ENCODE data around the gene FAM199X. TPM values are rescaled to one million over a fixed set of nuclear protein-coding genes. Genes with fewer than 3 reads are reported as not detected.
A peak's percentile ranks its signal among the peaks of the same experiment; 100 is the strongest.

FAM199X gene
- polyA plus RNA-seq, 3 donors, result 4.1 to 8.2 (median 5.0) TPM

DNA sequence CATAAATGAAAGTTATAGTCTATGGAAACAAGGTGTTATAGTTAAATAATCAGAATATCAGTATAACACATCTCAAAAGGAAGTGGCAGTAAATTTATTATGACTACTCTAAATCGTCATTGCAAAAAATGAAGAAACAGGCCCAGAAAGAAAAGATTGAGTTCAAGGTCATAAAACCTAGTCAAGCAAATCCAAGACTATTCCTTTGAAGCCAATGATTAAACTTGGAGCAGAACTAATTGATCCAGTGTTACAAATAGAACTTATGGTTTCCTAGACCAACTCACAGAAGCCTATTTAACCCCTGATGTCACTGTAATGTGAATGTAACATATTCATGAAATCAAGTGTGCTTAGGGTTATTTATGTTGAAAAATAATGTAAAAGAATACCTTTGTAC lies 1.9 kb downstream of the FAM199X start:
- TF ChIP-seq, protein P1, sequence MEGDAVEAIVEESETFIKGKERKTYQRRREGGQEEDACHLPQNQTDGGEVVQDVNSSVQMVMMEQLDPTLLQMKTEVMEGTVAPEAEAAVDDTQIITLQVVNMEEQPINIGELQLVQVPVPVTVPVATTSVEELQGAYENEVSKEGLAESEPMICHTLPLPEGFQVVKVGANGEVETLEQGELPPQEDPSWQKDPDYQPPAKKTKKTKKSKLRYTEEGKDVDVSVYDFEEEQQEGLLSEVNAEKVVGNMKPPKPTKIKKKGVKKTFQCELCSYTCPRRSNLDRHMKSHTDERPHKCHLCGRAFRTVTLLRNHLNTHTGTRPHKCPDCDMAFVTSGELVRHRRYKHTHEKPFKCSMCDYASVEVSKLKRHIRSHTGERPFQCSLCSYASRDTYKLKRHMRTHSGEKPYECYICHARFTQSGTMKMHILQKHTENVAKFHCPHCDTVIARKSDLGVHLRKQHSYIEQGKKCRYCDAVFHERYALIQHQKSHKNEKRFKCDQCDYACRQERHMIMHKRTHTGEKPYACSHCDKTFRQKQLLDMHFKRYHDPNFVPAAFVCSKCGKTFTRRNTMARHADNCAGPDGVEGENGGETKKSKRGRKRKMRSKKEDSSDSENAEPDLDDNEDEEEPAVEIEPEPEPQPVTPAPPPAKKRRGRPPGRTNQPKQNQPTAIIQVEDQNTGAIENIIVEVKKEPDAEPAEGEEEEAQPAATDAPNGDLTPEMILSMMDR (IDR thresholded peaks at IDR 0.05), result no peak
- Histone ChIP-seq H3K79me2 (ENCODE audit: insufficient read depth, low read length) (peaks cover 43% of the 10 kb centered on the region), H3K4me3 (replicated peaks in 1 of 3; ENCODE audit: low read depth in 2 of 3, low read length in 3 of 3) (peak overlapping the region in 1 of 3 experiments; percentile 83), H3K4me2 (replicated peaks; ENCODE audit: extremely low read depth, low read length, poor library complexity, severe bottlenecking) (peak overlapping the region; percentile 70), H3K4me1 (ENCODE audit: control insufficient read depth in 1 of 2, insufficient read depth in 2 of 2, low read length in 2 of 2) (peaks cover 16 to 24% of the 10 kb centered on the region in 2 donors), H3K9me3 (replicated peaks in 1 of 2; ENCODE audit: control insufficient read depth in 1 of 2, insufficient read depth in 1 of 2, low read length in 2 of 2) (no peaks in the 10 kb centered on the region), H2AFZ (ENCODE audit: insufficient read depth, low read depth, low read length, poor library complexity, severe bottlenecking) (no peak overlapping the region), H3K27ac (ENCODE audit: low read depth in 1 of 2, low read length in 2 of 2) (no peak overlapping the region), H3K36me3 (replicated peaks in 1 of 2; ENCODE audit: control insufficient read depth in 1 of 2, insufficient read depth in 2 of 2, low read length in 2 of 2) (peaks cover 0 to 5% of the 10 kb centered on the region in 2 donors), H4K20me1 (ENCODE audit: insufficient read depth, low read length) (no peaks in the 10 kb centered on the region), H3K27me3 (ENCODE audit: control insufficient read depth in 2 of 2, insufficient read depth in 2 of 2, low read length in 2 of 2) (no peaks in the 10 kb centered on the region), H3K9ac (ENCODE audit: insufficient read depth, low read length, poor library complexity, severe bottlenecking) (no peak overlapping the region)
- Mint-ChIP-seq H3K4me3 (peak overlapping the region; percentile 76 to 79), H3K4me1 (peaks cover 35% of the 10 kb centered on the region), H3K36me3 (peaks cover 0 to 13% of the 10 kb centered on the region in 2 donors), H3K27ac (no peak overlapping the region), H3K27me3 (ENCODE audit: low read depth in 3 of 3) (peaks cover 0 to 2% (median 0%) of the 10 kb centered on the region in 3 donors), H3K9me3 (peaks cover 0 to 15% (median 2%) of the 10 kb centered on the region in 7 donors)
- WGBS (ENCODE audit: insufficient coverage), result no CpG with 5 or more reads among the region's 1 CpG
- intact Hi-C loops (cut with micrococcal nuclease), result no loop called here
- no peak for DNase-seq

DNA sequence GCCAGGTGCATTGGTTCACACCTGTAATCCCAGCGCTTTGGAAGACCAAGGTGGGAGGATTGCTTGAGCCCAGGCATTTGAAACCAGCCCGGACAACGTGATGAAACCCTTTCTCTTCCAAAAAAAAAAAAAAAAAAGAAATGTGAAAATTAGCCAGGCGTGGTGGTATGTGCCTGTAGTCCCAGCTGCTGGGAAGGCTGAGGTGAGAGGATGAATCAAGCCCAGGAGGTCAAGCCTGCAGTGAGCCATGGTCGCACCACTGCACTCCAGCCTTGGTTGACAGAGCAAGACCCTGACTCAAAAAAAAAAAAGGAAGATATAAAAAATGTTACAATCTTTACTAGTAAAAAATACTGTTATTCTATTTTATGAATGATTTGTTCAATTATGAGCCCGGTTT lies 5.9 kb downstream of the FAM199X start:
- peaks cover 4 to 19% of the 10 kb centered on the region in 2 donors for H3K36me3 Mint-ChIP-seq
- H4K20me1 ChIP-seq (ENCODE audit: insufficient read depth, low read length), result peaks cover 5% of the 10 kb centered on the region
- no peaks in the 10 kb centered on the region for H3K9me3 ChIP-seq (replicated peaks in 1 of 2; ENCODE audit: control insufficient read depth in 1 of 2, insufficient read depth in 1 of 2, low read length in 2 of 2)
- H2AFZ ChIP-seq (ENCODE audit: insufficient read depth, low read depth, low read length, poor library complexity, severe bottlenecking), result no peak overlapping the region
- H3K36me3 ChIP-seq (replicated peaks in 1 of 2; ENCODE audit: control insufficient read depth in 1 of 2, insufficient read depth in 2 of 2, low read length in 2 of 2), result peaks cover 15 to 17% of the 10 kb centered on the region in 2 donors
- H3K4me3 ChIP-seq (replicated peaks in 1 of 3; ENCODE audit: low read depth in 2 of 3, low read length in 3 of 3), result no peak overlapping the region
- peaks cover 0 to 4% (median under 1%) of the 10 kb centered on the region in 7 donors for H3K9me3 Mint-ChIP-seq
- H3K9ac ChIP-seq (ENCODE audit: insufficient read depth, low read length, poor library complexity, severe bottlenecking), result no peak overlapping the region
- peaks cover 23% of the 10 kb centered on the region for H3K4me1 Mint-ChIP-seq
- DNase-seq, result no peak
- H3K27ac ChIP-seq (ENCODE audit: low read depth in 1 of 2, low read length in 2 of 2), result no peak overlapping the region
- H3K79me2 ChIP-seq (ENCODE audit: insufficient read depth, low read length), result peaks cover 42% of the 10 kb centered on the region
- H3K4me1 ChIP-seq (ENCODE audit: control insufficient read depth in 1 of 2, insufficient read depth in 2 of 2, low read length in 2 of 2), result peaks cover 10 to 17% of the 10 kb centered on the region in 2 donors
- H3K27me3 Mint-ChIP-seq (ENCODE audit: low read depth in 3 of 3), result peaks cover 0 to 2% (median 0%) of the 10 kb centered on the region in 3 donors
- TF ChIP-seq, protein P1 (IDR thresholded peaks at IDR 0.05), result no peak
- WGBS (ENCODE audit: insufficient coverage), result no CpG with 5 or more reads among the region's 6 CpGs
- intact Hi-C loops (cut with micrococcal nuclease), result no loop called here
- no peak overlapping the region for H3K4me3 Mint-ChIP-seq
- H3K27me3 ChIP-seq (ENCODE audit: control insufficient read depth in 2 of 2, insufficient read depth in 2 of 2, low read length in 2 of 2), result no peaks in the 10 kb centered on the region
- H3K27ac Mint-ChIP-seq, result peak overlapping the region in 1 of 7 donors; percentile 18
- H3K4me2 ChIP-seq (replicated peaks; ENCODE audit: extremely low read depth, low read length, poor library complexity, severe bottlenecking), result no peak overlapping the region

All from CD14-positive monocyte (primary cell).